MCF 10A (cell line): ENCODE results near the gene NFAM1. TPM values are rescaled to one million over a fixed set of nuclear protein-coding genes. Genes with fewer than 3 reads are reported as not detected.

Experiments
- BruUV-seq: library from RNA; stranded (reverse); fragments of 400-500 nt; replicated peaks from 2 replicates; lab custom pipeline; 2021; lab: Mats Ljungman, UMichigan
- CTCF ChIA-PET: fragments of 300-600 bp; sonication (Branson Sonifier 250); formaldehyde crosslinking; extraction: SDS; loops from one replicate; lab custom pipeline; 2021; ENCODE audit warnings: antibody characterized with exemption, inconsistent platforms; lab: Yijun Ruan, JAX
- POLR2A ChIA-PET: fragments of 300-600, 350-650 bp; sonication (Branson Sonifier 250); formaldehyde crosslinking; extraction: SDS; loops from one replicate; lab custom pipeline; 2020; ENCODE audit warnings: antibody characterized with exemption, inconsistent platforms; lab: Yijun Ruan, JAX
- DNase-seq: peaks from one replicate; pipeline ENCODE4 v3.0.0-alpha.2; 2018; ENCODE audit not compliant: unreplicated experiment
- H3K27ac Mint-ChIP-seq: one replicate; pipeline ENCODE4 v1.8.0; 2022; ENCODE audit warnings: mild to moderate bottlenecking, low read depth, mixed read lengths; ENCODE audit not compliant: unreplicated experiment
- H3K27me3 Mint-ChIP-seq: one replicate; pipeline ENCODE4 v1.8.0; 2022; ENCODE audit warnings: mixed read lengths; ENCODE audit not compliant: insufficient read depth, unreplicated experiment
- H3K36me3 Mint-ChIP-seq: one replicate; pipeline ENCODE4 v1.8.0; 2022; ENCODE audit warnings: mild to moderate bottlenecking, moderate library complexity, mixed read lengths; ENCODE audit not compliant: insufficient read depth, unreplicated experiment
- H3K4me1 Mint-ChIP-seq: one replicate; pipeline ENCODE4 v1.8.0; 2022; ENCODE audit warnings: mixed read lengths; ENCODE audit not compliant: insufficient read depth, unreplicated experiment
- H3K4me3 Mint-ChIP-seq: one replicate; pipeline ENCODE4 v1.8.0; 2022; ENCODE audit warnings: mild to moderate bottlenecking, moderate library complexity, mixed read lengths; ENCODE audit not compliant: unreplicated experiment
- H3K9me3 Mint-ChIP-seq: one replicate; pipeline ENCODE4 v1.8.0; 2022; ENCODE audit warnings: mixed read lengths; ENCODE audit not compliant: unreplicated experiment
- intact Hi-C: fragments of 100-400 bp; cut with micrococcal nuclease; formaldehyde crosslinking; loops from 2 replicates; pipeline ENCODE4 v1.14.1; 2022
- total RNA-seq: library from RNA; stranded (reverse); gene quantifications from 2 replicates; pipeline ENCODE4 v1.2.3, GENCODE V29; 2022
- TF ChIP-seq, protein P1 (sequence below): fragments of 200-600 bp; IDR thresholded peaks from one replicate; pipeline ENCODE4 v1.8.0; 2022; ENCODE audit warnings: antibody characterized with exemption, mild to moderate bottlenecking; ENCODE audit not compliant: unreplicated experiment

The NFAM1 gene
- total RNA-seq, 1 experiment from 2014 or later, result not detected

DNA sequence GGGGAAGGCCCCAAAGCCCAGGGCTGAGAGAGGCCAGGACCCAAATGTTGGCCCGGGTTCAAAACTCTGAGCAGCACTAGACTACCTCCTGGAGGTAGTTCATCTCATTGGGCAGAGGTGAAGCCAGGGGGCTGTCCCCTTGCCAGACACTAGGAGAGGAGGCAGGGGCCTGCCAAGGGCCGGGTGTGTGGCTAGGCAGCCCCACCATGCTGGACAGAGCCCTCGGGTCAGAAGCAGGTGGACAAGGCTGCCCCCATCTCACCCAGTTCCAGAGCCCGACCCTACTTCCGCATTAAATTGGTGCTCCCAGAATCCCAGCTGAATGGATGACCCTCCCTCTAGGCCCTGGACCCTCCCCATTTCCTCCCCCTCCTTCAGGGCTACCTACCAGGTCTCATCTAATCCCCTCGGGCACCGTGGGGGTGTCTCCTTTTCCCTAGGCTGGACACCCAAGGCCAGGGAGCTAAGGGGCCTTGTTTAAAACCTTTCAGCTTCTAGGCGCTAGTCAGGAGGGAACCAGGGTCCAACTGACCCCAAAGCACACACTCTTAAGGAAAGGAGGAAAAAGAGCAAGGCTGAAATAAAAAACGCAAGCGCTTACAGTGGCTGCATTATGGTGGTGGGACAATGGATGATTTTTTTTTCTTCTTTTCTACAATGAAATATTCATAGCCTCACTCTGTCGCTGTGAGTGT, 89.6 kb downstream of the NFAM1 start:
- no peak for DNase-seq
- Mint-ChIP-seq H3K9me3 (no peaks in the 10 kb centered on the region), H3K4me3 (peak overlapping the region; percentile 65), H3K27ac (no peak overlapping the region), H3K4me1 (peaks cover under 1% of the 10 kb centered on the region), H3K27me3 (no peaks in the 10 kb centered on the region), H3K36me3 (no peaks in the 10 kb centered on the region)
- no TSS peak for BruUV-seq
- TF ChIP-seq, protein P1, sequence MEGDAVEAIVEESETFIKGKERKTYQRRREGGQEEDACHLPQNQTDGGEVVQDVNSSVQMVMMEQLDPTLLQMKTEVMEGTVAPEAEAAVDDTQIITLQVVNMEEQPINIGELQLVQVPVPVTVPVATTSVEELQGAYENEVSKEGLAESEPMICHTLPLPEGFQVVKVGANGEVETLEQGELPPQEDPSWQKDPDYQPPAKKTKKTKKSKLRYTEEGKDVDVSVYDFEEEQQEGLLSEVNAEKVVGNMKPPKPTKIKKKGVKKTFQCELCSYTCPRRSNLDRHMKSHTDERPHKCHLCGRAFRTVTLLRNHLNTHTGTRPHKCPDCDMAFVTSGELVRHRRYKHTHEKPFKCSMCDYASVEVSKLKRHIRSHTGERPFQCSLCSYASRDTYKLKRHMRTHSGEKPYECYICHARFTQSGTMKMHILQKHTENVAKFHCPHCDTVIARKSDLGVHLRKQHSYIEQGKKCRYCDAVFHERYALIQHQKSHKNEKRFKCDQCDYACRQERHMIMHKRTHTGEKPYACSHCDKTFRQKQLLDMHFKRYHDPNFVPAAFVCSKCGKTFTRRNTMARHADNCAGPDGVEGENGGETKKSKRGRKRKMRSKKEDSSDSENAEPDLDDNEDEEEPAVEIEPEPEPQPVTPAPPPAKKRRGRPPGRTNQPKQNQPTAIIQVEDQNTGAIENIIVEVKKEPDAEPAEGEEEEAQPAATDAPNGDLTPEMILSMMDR, result no peak
- intact Hi-C loops, result no loop called here
- ChIA-PET POLR2A (no interaction called here), CTCF (interaction anchor here (0.6 to 1.2 kb wide), 3 partner anchors 10 to 165 kb away, joined by 3 to 4 read pairs (median 3); no protein-coding TSS in a partner anchor)

DNA sequence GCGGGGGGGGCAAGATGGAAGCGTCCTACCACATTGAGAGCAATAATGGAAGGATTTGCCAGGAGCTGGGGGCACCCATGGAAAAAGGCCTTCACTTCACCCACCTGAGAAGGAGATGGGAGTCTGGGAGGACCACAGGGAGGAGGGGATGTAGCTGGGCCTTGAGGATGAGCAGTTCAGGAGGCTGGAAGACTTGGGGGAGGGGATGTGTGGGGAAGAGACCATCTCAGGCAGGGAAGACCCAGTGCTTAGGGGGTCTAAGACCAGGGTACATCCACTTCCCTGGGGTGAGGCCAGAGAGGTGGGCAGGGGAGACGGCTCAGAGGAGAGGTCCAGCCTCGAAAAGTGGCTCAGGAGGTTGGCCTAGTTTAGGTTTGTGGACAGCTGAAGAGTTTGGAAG, 90.4 kb downstream of the NFAM1 start:
- intact Hi-C loops, result no loop called here
- peak overlapping the region; percentile 65 for H3K4me3 Mint-ChIP-seq
- no peaks in the 10 kb centered on the region for H3K9me3 Mint-ChIP-seq
- no TSS peak for BruUV-seq
- H3K36me3 Mint-ChIP-seq, result no peaks in the 10 kb centered on the region
- no peak overlapping the region for H3K27ac Mint-ChIP-seq
- H3K27me3 Mint-ChIP-seq, result no peaks in the 10 kb centered on the region
- POLR2A ChIA-PET, result no interaction called here
- H3K4me1 Mint-ChIP-seq, result peaks cover 8% of the 10 kb centered on the region
- DNase-seq, result no peak
- CTCF ChIA-PET, result interaction anchor here (0.6 kb wide), 1 partner anchor 11 kb away, joined by 3 read pairs; no protein-coding TSS in a partner anchor
- TF ChIP-seq, protein P1, result no peak

DNA sequence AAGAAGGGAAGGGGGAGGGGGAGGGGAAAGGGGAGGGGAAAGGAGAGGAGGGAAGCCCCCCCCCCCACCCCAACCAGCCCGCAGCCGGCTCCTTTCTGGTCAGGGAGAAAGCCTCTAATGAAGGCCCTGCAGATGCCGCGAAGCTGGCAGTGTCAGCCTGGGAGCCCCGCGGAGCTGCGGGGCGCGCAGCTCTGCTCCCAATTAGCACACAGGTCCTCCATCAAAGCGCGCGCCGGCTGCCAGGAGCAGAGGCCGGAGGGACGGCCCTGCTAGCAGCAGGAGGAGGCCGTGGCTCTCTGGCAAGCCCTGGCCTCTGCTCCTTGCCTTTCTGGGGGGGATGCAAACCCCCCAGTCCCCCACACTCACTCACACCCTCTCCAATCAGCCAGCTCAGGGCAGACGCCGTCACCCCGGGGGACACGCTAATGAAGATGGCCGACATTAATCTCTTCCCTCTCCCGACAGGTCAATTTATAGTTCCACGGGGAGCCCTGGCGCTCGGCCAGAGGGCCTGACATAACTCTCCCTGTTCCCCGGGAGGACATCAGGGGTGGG, 91.3 kb downstream of the NFAM1 start:
- H3K4me3 Mint-ChIP-seq, result no peak overlapping the region
- no TSS peak for BruUV-seq
- no peak overlapping the region for H3K27ac Mint-ChIP-seq
- H3K9me3 Mint-ChIP-seq, result no peaks in the 10 kb centered on the region
- H3K36me3 Mint-ChIP-seq, result no peaks in the 10 kb centered on the region
- H3K27me3 Mint-ChIP-seq, result no peaks in the 10 kb centered on the region
- DNase-seq, result no peak
- ChIA-PET POLR2A (no interaction called here), CTCF (interaction anchor here (0.6 kb wide), 1 partner anchor 19 kb away, joined by 3 read pairs; no protein-coding TSS in a partner anchor)
- intact Hi-C loops, result no loop called here
- peaks cover 12% of the 10 kb centered on the region for H3K4me1 Mint-ChIP-seq
- TF ChIP-seq, protein P1, result no peak

DNA sequence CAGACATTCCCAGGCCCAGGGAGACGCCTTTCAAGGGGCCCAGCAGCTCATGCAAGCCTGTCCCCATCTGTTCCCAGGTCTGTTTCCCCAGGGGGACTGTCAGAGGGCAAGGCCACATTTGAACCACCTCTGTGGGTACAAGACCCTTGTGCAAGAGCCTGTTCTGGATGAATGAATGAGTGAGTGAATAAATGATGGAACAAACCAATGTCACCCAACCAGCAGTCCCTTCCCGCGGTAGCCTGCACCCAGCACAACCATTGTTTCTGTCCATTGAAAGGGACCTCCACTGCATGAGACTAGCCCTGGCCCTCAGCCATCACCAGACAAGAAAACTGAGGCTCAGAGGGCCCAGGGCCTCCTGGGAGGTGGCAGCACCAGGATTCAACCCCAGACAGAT, 92.1 kb downstream of the NFAM1 start:
- POLR2A ChIA-PET, result no interaction called here

More for the DNA sequence above, 92.1 kb downstream of the NFAM1 start:
- intact Hi-C loops, result no loop called here
- CTCF ChIA-PET, result no interaction called here
- Mint-ChIP-seq H3K36me3 (no peaks in the 10 kb centered on the region), H3K27me3 (no peaks in the 10 kb centered on the region), H3K4me1 (peaks cover 12% of the 10 kb centered on the region), H3K4me3 (no peak overlapping the region), H3K27ac (no peak overlapping the region), H3K9me3 (no peaks in the 10 kb centered on the region)
- no peak for DNase-seq
- BruUV-seq, result no TSS peak
- TF ChIP-seq, protein P1, result no peak
